ENCODE results near the gene BRD3OS.

Gene BRD3OS

GRCh38 chr9:134044944-134045343, 19.7 kb downstream of the BRD3OS start:
- Histone ChIP-seq H3K9me3 (ENCODE audit: control insufficient read depth, insufficient read depth, low read length) (no peaks in the 10 kb centered on the region), H3K4me3 (ENCODE audit: low read depth, low read length) (no peak overlapping the region), H3K27me3 (ENCODE audit: control insufficient read depth, insufficient read depth, low read length) (no peaks in the 10 kb centered on the region), H3K4me1 (ENCODE audit: control insufficient read depth, insufficient read depth, low read length) (no peaks in the 10 kb centered on the region), H3K36me3 (ENCODE audit: control insufficient read depth, insufficient read depth, low read length) (peaks cover 76% of the 10 kb centered on the region), H3K9ac (ENCODE audit: low read depth, low read length) (no peak overlapping the region)

- Histone ChIP-seq H3K4me3 (ENCODE audit: low read depth, low read length) (no peak overlapping the region), H3K36me3 (ENCODE audit: control insufficient read depth, insufficient read depth, low read length) (peaks cover 78% of the 10 kb centered on the region), H3K27me3 (ENCODE audit: control insufficient read depth, insufficient read depth, low read length) (no peaks in the 10 kb centered on the region), H3K9ac (ENCODE audit: low read depth, low read length) (no peak overlapping the region), H3K4me1 (ENCODE audit: control insufficient read depth, insufficient read depth, low read length) (no peaks in the 10 kb centered on the region), H3K9me3 (ENCODE audit: control insufficient read depth, insufficient read depth, low read length) (no peaks in the 10 kb centered on the region)
Measured at GRCh38 chr9:134045841-134046544, 20.7 kb downstream of the BRD3OS start.

- Histone ChIP-seq H3K4me1 (ENCODE audit: control insufficient read depth, insufficient read depth, low read length) (no peaks in the 10 kb centered on the region), H3K36me3 (ENCODE audit: control insufficient read depth, insufficient read depth, low read length) (peaks cover 76% of the 10 kb centered on the region), H3K9ac (ENCODE audit: low read depth, low read length) (no peak overlapping the region), H3K9me3 (ENCODE audit: control insufficient read depth, insufficient read depth, low read length) (no peaks in the 10 kb centered on the region), H3K27me3 (ENCODE audit: control insufficient read depth, insufficient read depth, low read length) (no peaks in the 10 kb centered on the region), H3K4me3 (ENCODE audit: low read depth, low read length) (no peak overlapping the region)
Measured at GRCh38 chr9:134046894-134047681, 21.8 kb downstream of the BRD3OS start.

GRCh38 chr9:134047868-134048581, 22.7 kb downstream of the BRD3OS start:
- H3K4me3 ChIP-seq (ENCODE audit: low read depth, low read length), result no peak overlapping the region
- H3K9ac ChIP-seq (ENCODE audit: low read depth, low read length), result no peak overlapping the region
- no peaks in the 10 kb centered on the region for H3K27me3 ChIP-seq (ENCODE audit: control insufficient read depth, insufficient read depth, low read length)
- peaks cover 82% of the 10 kb centered on the region for H3K36me3 ChIP-seq (ENCODE audit: control insufficient read depth, insufficient read depth, low read length)
- no peaks in the 10 kb centered on the region for H3K4me1 ChIP-seq (ENCODE audit: control insufficient read depth, insufficient read depth, low read length)
- H3K9me3 ChIP-seq (ENCODE audit: control insufficient read depth, insufficient read depth, low read length), result no peaks in the 10 kb centered on the region

- peaks cover 81% of the 10 kb centered on the region for H3K36me3 ChIP-seq (ENCODE audit: control insufficient read depth, insufficient read depth, low read length)
- no peak overlapping the region for H3K4me3 ChIP-seq (ENCODE audit: low read depth, low read length)
Measured at GRCh38 chr9:134048582-134048968, 23.3 kb downstream of the BRD3OS start.

GRCh38 chr9:134049236-134049635, 24.0 kb downstream of the BRD3OS start:
- Histone ChIP-seq H3K4me1 (ENCODE audit: control insufficient read depth, insufficient read depth, low read length) (no peaks in the 10 kb centered on the region), H3K4me3 (ENCODE audit: low read depth, low read length) (no peak overlapping the region), H3K36me3 (ENCODE audit: control insufficient read depth, insufficient read depth, low read length) (peaks cover 85% of the 10 kb centered on the region)

More at GRCh38 chr9:134048582-134048968, 23.3 kb downstream of the BRD3OS start:
- Histone ChIP-seq H3K9me3 (ENCODE audit: control insufficient read depth, insufficient read depth, low read length) (no peaks in the 10 kb centered on the region), H3K27me3 (ENCODE audit: control insufficient read depth, insufficient read depth, low read length) (no peaks in the 10 kb centered on the region), H3K4me1 (ENCODE audit: control insufficient read depth, insufficient read depth, low read length) (no peaks in the 10 kb centered on the region), H3K9ac (ENCODE audit: low read depth, low read length) (no peak overlapping the region)

GRCh38 chr9:134049772-134050588, 24.7 kb downstream of the BRD3OS start:
- H3K36me3 ChIP-seq (ENCODE audit: control insufficient read depth, insufficient read depth, low read length), result peaks cover 84% of the 10 kb centered on the region
- H3K4me1 ChIP-seq (ENCODE audit: control insufficient read depth, insufficient read depth, low read length), result no peaks in the 10 kb centered on the region
- no peak overlapping the region for H3K4me3 ChIP-seq (ENCODE audit: low read depth, low read length)
- H3K27me3 ChIP-seq (ENCODE audit: control insufficient read depth, insufficient read depth, low read length), result no peaks in the 10 kb centered on the region
- no peak overlapping the region for H3K9ac ChIP-seq (ENCODE audit: low read depth, low read length)
- no peaks in the 10 kb centered on the region for H3K9me3 ChIP-seq (ENCODE audit: control insufficient read depth, insufficient read depth, low read length)

More at GRCh38 chr9:134049236-134049635, 24.0 kb downstream of the BRD3OS start:
- no peaks in the 10 kb centered on the region for H3K9me3 ChIP-seq (ENCODE audit: control insufficient read depth, insufficient read depth, low read length)
- no peak overlapping the region for H3K9ac ChIP-seq (ENCODE audit: low read depth, low read length)
- H3K27me3 ChIP-seq (ENCODE audit: control insufficient read depth, insufficient read depth, low read length), result no peaks in the 10 kb centered on the region

- peaks cover 77% of the 10 kb centered on the region for H3K36me3 ChIP-seq (ENCODE audit: control insufficient read depth, insufficient read depth, low read length)
Measured at GRCh38 chr9:134050726-134051125, 25.4 kb downstream of the BRD3OS start.

GRCh38 chr9:134051319-134051718, 26.0 kb downstream of the BRD3OS start:
- Histone ChIP-seq H3K36me3 (ENCODE audit: control insufficient read depth, insufficient read depth, low read length) (peaks cover 72% of the 10 kb centered on the region), H3K9ac (ENCODE audit: low read depth, low read length) (no peak overlapping the region), H3K27me3 (ENCODE audit: control insufficient read depth, insufficient read depth, low read length) (no peaks in the 10 kb centered on the region)

More at GRCh38 chr9:134050726-134051125, 25.4 kb downstream of the BRD3OS start:
- no peaks in the 10 kb centered on the region for H3K4me1 ChIP-seq (ENCODE audit: control insufficient read depth, insufficient read depth, low read length)
- no peak overlapping the region for H3K9ac ChIP-seq (ENCODE audit: low read depth, low read length)
- no peaks in the 10 kb centered on the region for H3K27me3 ChIP-seq (ENCODE audit: control insufficient read depth, insufficient read depth, low read length)
- no peak overlapping the region for H3K4me3 ChIP-seq (ENCODE audit: low read depth, low read length)
- H3K9me3 ChIP-seq (ENCODE audit: control insufficient read depth, insufficient read depth, low read length), result no peaks in the 10 kb centered on the region

GRCh38 chr9:134052491-134052890, 27.2 kb downstream of the BRD3OS start:
- Histone ChIP-seq H3K9me3 (ENCODE audit: control insufficient read depth, insufficient read depth, low read length) (no peaks in the 10 kb centered on the region), H3K27me3 (ENCODE audit: control insufficient read depth, insufficient read depth, low read length) (no peaks in the 10 kb centered on the region), H3K4me3 (ENCODE audit: low read depth, low read length) (no peak overlapping the region), H3K4me1 (ENCODE audit: control insufficient read depth, insufficient read depth, low read length) (no peaks in the 10 kb centered on the region), H3K9ac (ENCODE audit: low read depth, low read length) (no peak overlapping the region), H3K36me3 (ENCODE audit: control insufficient read depth, insufficient read depth, low read length) (peaks cover 68% of the 10 kb centered on the region)

More at GRCh38 chr9:134051319-134051718, 26.0 kb downstream of the BRD3OS start:
- Histone ChIP-seq H3K4me3 (ENCODE audit: low read depth, low read length) (no peak overlapping the region), H3K9me3 (ENCODE audit: control insufficient read depth, insufficient read depth, low read length) (no peaks in the 10 kb centered on the region), H3K4me1 (ENCODE audit: control insufficient read depth, insufficient read depth, low read length) (no peaks in the 10 kb centered on the region)

GRCh38 chr9:134052941-134053340, 27.7 kb downstream of the BRD3OS start:
- H3K4me1 ChIP-seq (ENCODE audit: control insufficient read depth, insufficient read depth, low read length), result no peaks in the 10 kb centered on the region
- peaks cover 63% of the 10 kb centered on the region for H3K36me3 ChIP-seq (ENCODE audit: control insufficient read depth, insufficient read depth, low read length)
- no peak overlapping the region for H3K4me3 ChIP-seq (ENCODE audit: low read depth, low read length)
- H3K9ac ChIP-seq (ENCODE audit: low read depth, low read length), result no peak overlapping the region
- H3K9me3 ChIP-seq (ENCODE audit: control insufficient read depth, insufficient read depth, low read length), result no peaks in the 10 kb centered on the region
- no peaks in the 10 kb centered on the region for H3K27me3 ChIP-seq (ENCODE audit: control insufficient read depth, insufficient read depth, low read length)
